ENCODE data around the gene BCAS3.
A peak's percentile ranks its signal among the peaks of the same experiment; 100 is the strongest.

DNA sequence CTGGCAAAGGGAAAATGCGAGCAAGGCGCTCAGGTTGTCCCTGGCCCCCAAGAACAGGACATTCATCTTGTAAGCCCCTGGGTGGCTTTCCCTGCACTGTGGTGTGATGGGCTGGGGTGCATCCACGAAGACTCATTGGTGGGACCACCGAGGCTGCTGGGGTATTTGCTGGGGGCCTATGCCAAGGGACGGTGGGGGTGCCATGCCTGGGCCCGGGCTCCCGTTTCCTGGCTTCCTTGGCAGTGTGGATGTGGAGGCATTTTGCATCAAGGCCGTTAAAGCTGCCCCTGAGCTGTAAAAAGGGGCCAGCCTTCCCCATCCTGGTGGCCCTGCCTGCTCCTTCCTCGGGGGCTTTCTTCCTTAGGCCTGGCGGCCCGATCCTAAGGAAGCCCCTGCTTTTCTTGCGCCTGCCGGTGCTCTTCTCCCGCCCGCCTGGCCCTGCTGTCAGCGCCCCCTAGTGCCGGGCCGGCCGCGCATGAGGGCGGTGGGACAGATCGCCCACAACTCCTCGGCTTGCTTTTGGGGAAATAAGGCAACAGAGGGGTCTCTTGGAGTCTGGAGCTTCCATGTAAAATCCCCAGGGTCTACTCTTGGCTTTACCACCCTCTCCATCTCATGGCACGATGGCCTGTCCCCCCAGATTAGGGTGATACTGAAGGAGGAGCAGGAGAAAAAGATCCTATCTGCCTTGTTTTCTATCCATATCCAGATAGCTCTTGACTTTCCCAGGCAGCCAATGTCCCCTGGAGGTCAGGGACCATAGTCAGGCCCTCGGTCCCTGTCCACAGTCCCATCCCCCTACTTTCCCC lies 712.2 kb downstream of the BCAS3 start:
- TF ChIP-seq, protein P1, sequence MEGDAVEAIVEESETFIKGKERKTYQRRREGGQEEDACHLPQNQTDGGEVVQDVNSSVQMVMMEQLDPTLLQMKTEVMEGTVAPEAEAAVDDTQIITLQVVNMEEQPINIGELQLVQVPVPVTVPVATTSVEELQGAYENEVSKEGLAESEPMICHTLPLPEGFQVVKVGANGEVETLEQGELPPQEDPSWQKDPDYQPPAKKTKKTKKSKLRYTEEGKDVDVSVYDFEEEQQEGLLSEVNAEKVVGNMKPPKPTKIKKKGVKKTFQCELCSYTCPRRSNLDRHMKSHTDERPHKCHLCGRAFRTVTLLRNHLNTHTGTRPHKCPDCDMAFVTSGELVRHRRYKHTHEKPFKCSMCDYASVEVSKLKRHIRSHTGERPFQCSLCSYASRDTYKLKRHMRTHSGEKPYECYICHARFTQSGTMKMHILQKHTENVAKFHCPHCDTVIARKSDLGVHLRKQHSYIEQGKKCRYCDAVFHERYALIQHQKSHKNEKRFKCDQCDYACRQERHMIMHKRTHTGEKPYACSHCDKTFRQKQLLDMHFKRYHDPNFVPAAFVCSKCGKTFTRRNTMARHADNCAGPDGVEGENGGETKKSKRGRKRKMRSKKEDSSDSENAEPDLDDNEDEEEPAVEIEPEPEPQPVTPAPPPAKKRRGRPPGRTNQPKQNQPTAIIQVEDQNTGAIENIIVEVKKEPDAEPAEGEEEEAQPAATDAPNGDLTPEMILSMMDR (conservative IDR thresholded peaks at IDR 0.05; ENCODE audit: low read length), result peak; percentile 96
- TF ChIP-seq EZH2phosphoT487 (IDR thresholded peaks at IDR 0.05; ENCODE audit: borderline replicate concordance, low read depth, low read length), result no peak
